IPS-15b (cell line): Measurements from ENCODE around the gene SLFN13.
"Not testable (repeated sequence)": the region's sequence is repeated elsewhere in the genome, so short reads cannot be mapped to it uniquely, and the experiment has no call there.

Experiments
- H3K27me3 ChIP-seq: one replicate; pipeline ENCODE4 v1.6.1; 2013; ENCODE audit warnings: low read length; ENCODE audit not compliant: control insufficient read depth, insufficient read depth
- H3K36me3 ChIP-seq: one replicate; pipeline ENCODE4 v1.6.1; 2013; ENCODE audit warnings: low read length; ENCODE audit not compliant: control insufficient read depth, insufficient read depth
- H3K4me1 ChIP-seq: one replicate; pipeline ENCODE4 v1.6.1; 2013; ENCODE audit warnings: mild to moderate bottlenecking, low read length; ENCODE audit not compliant: control insufficient read depth, insufficient read depth
- H3K4me3 ChIP-seq: one replicate; pipeline ENCODE4 v1.5.1; 2013; ENCODE audit warnings: low read depth, low read length
- H3K9ac ChIP-seq: one replicate; pipeline ENCODE4 v1.6.1; 2013; ENCODE audit warnings: low read depth, mild to moderate bottlenecking, low read length
- H3K9me3 ChIP-seq: one replicate; pipeline ENCODE4 v1.6.1; 2013; ENCODE audit warnings: mild to moderate bottlenecking, low read length; ENCODE audit not compliant: control insufficient read depth, insufficient read depth

SLFN13 gene

GRCh38 chr17:35429702-35430101 is 18.9 kb downstream of the SLFN13 start:
- Histone ChIP-seq H3K4me1 (peaks cover 2% of the 10 kb centered on the region), H3K9ac (no peak overlapping the region), H3K36me3 (no peaks in the 10 kb centered on the region), H3K4me3 (no peak overlapping the region), H3K27me3 (peaks cover 50% of the 10 kb centered on the region), H3K9me3 (no peaks in the 10 kb centered on the region)

GRCh38 chr17:35428229-35428628 is 20.3 kb downstream of the SLFN13 start:
- Histone ChIP-seq H3K4me1 (peaks cover under 1% of the 10 kb centered on the region), H3K27me3 (peaks cover 44% of the 10 kb centered on the region), H3K9ac (no peak overlapping the region), H3K36me3 (no peaks in the 10 kb centered on the region), H3K9me3 (no peaks in the 10 kb centered on the region), H3K4me3 (no peak overlapping the region)

GRCh38 chr17:35423761-35424160 is 24.8 kb downstream of the SLFN13 start:
- peaks cover 8% of the 10 kb centered on the region for H3K27me3 ChIP-seq
- no peaks in the 10 kb centered on the region for H3K9me3 ChIP-seq
- no peak overlapping the region for H3K4me3 ChIP-seq
- H3K36me3 ChIP-seq, result peaks cover 1% of the 10 kb centered on the region
- no peaks in the 10 kb centered on the region for H3K4me1 ChIP-seq
- H3K9ac ChIP-seq, result no peak overlapping the region

GRCh38 chr17:35421069-35421468 is 27.5 kb downstream of the SLFN13 start:
- H3K27me3 ChIP-seq, H3K36me3 ChIP-seq, H3K4me1 ChIP-seq, H3K9me3 ChIP-seq, H3K9ac ChIP-seq, H3K4me3 ChIP-seq: not testable (repeated sequence)

GRCh38 chr17:35416659-35417058 is 31.9 kb downstream of the SLFN13 start:
- peaks cover 3% of the 10 kb centered on the region for H3K36me3 ChIP-seq
- H3K27me3 ChIP-seq, result no peaks in the 10 kb centered on the region
- H3K4me3 ChIP-seq, result no peak overlapping the region
- H3K9me3 ChIP-seq, result no peaks in the 10 kb centered on the region
- H3K9ac ChIP-seq, result no peak overlapping the region
- no peaks in the 10 kb centered on the region for H3K4me1 ChIP-seq

- not testable (repeated sequence) for H3K4me3 ChIP-seq, H3K36me3 ChIP-seq, H3K9me3 ChIP-seq, H3K9ac ChIP-seq, H3K4me1 ChIP-seq, H3K27me3 ChIP-seq
Observed at GRCh38 chr17:35414707-35415106, 33.9 kb downstream of the SLFN13 start.

- peaks cover 6% of the 10 kb centered on the region for H3K36me3 ChIP-seq
- no peaks in the 10 kb centered on the region for H3K27me3 ChIP-seq
Observed at GRCh38 chr17:35414247-35414646, 34.3 kb downstream of the SLFN13 start.

GRCh38 chr17:35407531-35407930 is 41.0 kb downstream of the SLFN13 start:
- Histone ChIP-seq H3K4me1 (no peaks in the 10 kb centered on the region), H3K4me3 (no peak overlapping the region), H3K27me3 (peaks cover 6% of the 10 kb centered on the region), H3K9ac (no peak overlapping the region), H3K36me3 (peaks cover 3% of the 10 kb centered on the region), H3K9me3 (no peaks in the 10 kb centered on the region)

More at GRCh38 chr17:35414247-35414646, 34.3 kb downstream of the SLFN13 start:
- H3K9ac ChIP-seq, result no peak overlapping the region
- no peak overlapping the region for H3K4me3 ChIP-seq
- no peaks in the 10 kb centered on the region for H3K9me3 ChIP-seq
- no peaks in the 10 kb centered on the region for H3K4me1 ChIP-seq

- Histone ChIP-seq H3K9me3 (no peaks in the 10 kb centered on the region), H3K36me3 (peaks cover 3% of the 10 kb centered on the region)
Observed at GRCh38 chr17:35406568-35406967, 42.0 kb downstream of the SLFN13 start.

GRCh38 chr17:35404360-35404759 is 44.2 kb downstream of the SLFN13 start:
- peaks cover 6% of the 10 kb centered on the region for H3K27me3 ChIP-seq
- no peaks in the 10 kb centered on the region for H3K9me3 ChIP-seq
- H3K4me1 ChIP-seq, result no peaks in the 10 kb centered on the region
- no peaks in the 10 kb centered on the region for H3K36me3 ChIP-seq
- no peak overlapping the region for H3K9ac ChIP-seq
- no peak overlapping the region for H3K4me3 ChIP-seq

More at GRCh38 chr17:35406568-35406967, 42.0 kb downstream of the SLFN13 start:
- no peaks in the 10 kb centered on the region for H3K4me1 ChIP-seq
- no peak overlapping the region for H3K4me3 ChIP-seq
- H3K27me3 ChIP-seq, result peaks cover 6% of the 10 kb centered on the region
- H3K9ac ChIP-seq, result no peak overlapping the region

GRCh38 chr17:35393783-35394182 is 54.8 kb downstream of the SLFN13 start:
- not testable (repeated sequence) for H3K9ac ChIP-seq, H3K36me3 ChIP-seq, H3K27me3 ChIP-seq, H3K9me3 ChIP-seq, H3K4me3 ChIP-seq, H3K4me1 ChIP-seq

- no peaks in the 10 kb centered on the region for H3K27me3 ChIP-seq
- no peak overlapping the region for H3K9ac ChIP-seq
- no peaks in the 10 kb centered on the region for H3K36me3 ChIP-seq
- no peak overlapping the region for H3K4me3 ChIP-seq
- no peaks in the 10 kb centered on the region for H3K4me1 ChIP-seq
- H3K9me3 ChIP-seq, result no peaks in the 10 kb centered on the region
Observed at GRCh38 chr17:35390663-35391062, 57.9 kb downstream of the SLFN13 start.

GRCh38 chr17:35390156-35390555 is 58.4 kb downstream of the SLFN13 start:
- Histone ChIP-seq H3K4me1 (no peaks in the 10 kb centered on the region), H3K9ac (no peak overlapping the region), H3K9me3 (no peaks in the 10 kb centered on the region), H3K36me3 (no peaks in the 10 kb centered on the region), H3K27me3 (no peaks in the 10 kb centered on the region), H3K4me3 (no peak overlapping the region)
